Endometrial microvascular endothelial cells (primary cell): ENCODE results near the gene KRTAP5-4. TPM values are rescaled to one million over a fixed set of nuclear protein-coding genes. Genes with fewer than 3 reads are reported as not detected.
"Not testable (repeated sequence)": the region's sequence is repeated elsewhere in the genome, so short reads cannot be mapped to it uniquely, and the experiment has no call there.

Experiments used
- in situ Hi-C: cut with HindIII; loops from 2 replicates; pipeline ENCODE4 v1.10.0; 2017; ENCODE audit warnings: low sequenced_read_pairs, low pct_unique_long_range_greater_than_20kb; ENCODE audit errors: inconsistent ontology term
- total RNA-seq: library from RNA; depleted of rRNA; stranded (reverse); fragments of >200 nt; gene quantifications from one replicate; pipeline ENCODE4 v1.2.3, GENCODE V29; 2015; ENCODE audit errors: inconsistent ontology term

KRTAP5-4 gene
- total RNA-seq, 1 donor from 2014 or later = not detected

DNA sequence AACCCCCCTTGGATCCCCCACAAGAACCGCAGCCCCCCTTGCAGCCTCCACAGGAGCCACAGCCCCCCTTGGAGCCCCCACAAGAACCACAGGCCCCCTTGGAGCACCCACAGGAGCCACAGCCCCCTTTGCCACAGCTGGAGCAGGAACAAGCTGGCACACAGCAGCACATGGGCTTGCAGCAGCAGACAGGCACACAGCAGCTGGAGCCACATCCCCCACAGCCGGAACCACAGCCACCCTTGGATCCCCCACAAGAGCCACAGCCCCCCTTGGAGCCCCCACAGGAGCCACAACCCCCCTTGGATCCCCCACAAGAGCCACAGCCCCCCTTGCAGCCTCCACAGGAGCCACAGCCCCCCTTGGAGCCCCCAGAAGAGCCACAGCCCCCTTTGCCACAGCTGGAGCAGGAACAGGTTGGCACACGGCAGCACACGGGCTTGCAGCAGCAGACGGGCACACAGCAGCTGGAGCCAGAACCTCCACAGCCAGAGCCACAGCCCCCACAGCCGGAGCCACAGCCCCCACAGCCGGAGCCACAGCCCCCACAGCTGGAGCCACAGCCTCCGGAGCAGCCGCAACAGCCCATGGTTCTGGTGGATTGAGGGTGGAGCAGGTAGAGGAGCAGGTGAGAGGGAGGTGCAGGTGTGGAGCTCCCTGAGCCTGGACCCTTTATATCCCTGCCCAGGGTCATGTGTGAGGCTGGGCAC, 37.1 kb downstream of the KRTAP5-4 start, which contains the start of gene KRTAP5-1:
TSS of gene KRTAP5-1 (minus strand) at position 623 of the 710 bp plus-strand sequence. CDS start at position 589, 34 bp downstream.
- in situ Hi-C loops = not testable (repeated sequence)

DNA sequence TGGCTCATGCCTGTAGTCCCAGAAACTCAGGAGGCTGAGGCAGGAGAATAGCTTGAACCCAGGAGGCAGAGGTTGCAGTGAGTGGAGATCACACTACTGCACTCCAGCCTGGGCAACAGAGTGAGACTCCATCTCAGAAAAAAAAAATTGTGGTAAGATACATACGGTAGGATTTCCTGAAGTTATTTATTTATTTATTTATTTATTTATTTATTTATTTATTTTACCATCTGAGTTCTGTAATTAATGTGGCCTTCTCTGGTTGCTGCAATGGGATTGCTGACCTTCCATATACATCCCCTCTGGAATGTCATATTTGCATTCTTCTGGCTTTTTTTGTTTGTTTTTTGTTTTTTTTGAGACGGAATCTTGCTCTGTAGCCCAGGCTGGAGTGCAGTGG, 39.0 kb downstream of the KRTAP5-4 start:
- in situ Hi-C loops = not testable (repeated sequence)

GRCh38 chr11:1581976-1582375, 40.0 kb downstream of the KRTAP5-4 start:
- in situ Hi-C loops = no loop called here

DNA sequence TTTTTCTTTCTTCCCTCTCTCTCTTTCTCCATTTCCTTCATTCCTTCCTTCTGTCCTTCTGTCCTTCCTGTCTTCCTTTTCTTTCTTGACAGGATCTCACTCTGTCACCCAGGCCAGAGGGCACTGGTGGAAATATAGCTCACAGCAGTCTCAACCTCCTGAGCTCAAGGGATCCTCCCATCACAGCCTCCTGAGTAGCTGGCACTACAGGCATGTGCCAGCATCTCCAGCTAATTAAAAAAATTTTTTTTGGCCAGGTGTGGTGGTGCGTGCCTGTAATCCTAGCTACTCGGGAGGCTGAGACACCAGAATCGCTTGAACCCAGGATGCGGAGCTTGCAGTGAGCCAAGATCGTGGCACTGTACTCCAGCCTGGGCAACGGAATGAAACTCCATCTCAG, 45.1 kb downstream of the KRTAP5-4 start:
- in situ Hi-C loops = no loop called here

- in situ Hi-C loops = not testable (repeated sequence)
Observed at GRCh38 chr11:1575756-1576155, 46.2 kb downstream of the KRTAP5-4 start.

GRCh38 chr11:1574933-1575242, 47.0 kb downstream of the KRTAP5-4 start:
- in situ Hi-C loops = no loop called here

GRCh38 chr11:1574238-1574932, 47.6 kb downstream of the KRTAP5-4 start:
- in situ Hi-C loops = no loop called here

DNA sequence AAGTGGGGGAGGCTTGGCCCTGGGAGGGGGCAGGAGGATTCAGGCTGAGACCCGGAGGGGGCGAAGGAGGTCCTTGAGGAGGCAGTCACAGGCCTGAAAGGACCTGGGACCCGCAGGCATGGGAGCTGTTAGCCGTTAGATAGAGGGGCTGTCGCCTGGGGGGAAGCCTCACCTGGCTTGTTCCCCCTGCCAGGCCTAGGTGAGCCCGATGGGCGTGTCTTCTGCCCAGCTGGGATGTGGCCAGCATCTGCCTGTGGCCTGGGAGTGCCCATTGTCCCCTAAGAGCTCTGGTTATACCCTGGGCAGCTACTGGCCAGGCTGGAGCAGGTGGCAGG, 48.1 kb downstream of the KRTAP5-4 start:
- in situ Hi-C loops = no loop called here

GRCh38 chr11:1573077-1573902, 48.6 kb downstream of the KRTAP5-4 start:
- in situ Hi-C loops = no loop called here

DNA sequence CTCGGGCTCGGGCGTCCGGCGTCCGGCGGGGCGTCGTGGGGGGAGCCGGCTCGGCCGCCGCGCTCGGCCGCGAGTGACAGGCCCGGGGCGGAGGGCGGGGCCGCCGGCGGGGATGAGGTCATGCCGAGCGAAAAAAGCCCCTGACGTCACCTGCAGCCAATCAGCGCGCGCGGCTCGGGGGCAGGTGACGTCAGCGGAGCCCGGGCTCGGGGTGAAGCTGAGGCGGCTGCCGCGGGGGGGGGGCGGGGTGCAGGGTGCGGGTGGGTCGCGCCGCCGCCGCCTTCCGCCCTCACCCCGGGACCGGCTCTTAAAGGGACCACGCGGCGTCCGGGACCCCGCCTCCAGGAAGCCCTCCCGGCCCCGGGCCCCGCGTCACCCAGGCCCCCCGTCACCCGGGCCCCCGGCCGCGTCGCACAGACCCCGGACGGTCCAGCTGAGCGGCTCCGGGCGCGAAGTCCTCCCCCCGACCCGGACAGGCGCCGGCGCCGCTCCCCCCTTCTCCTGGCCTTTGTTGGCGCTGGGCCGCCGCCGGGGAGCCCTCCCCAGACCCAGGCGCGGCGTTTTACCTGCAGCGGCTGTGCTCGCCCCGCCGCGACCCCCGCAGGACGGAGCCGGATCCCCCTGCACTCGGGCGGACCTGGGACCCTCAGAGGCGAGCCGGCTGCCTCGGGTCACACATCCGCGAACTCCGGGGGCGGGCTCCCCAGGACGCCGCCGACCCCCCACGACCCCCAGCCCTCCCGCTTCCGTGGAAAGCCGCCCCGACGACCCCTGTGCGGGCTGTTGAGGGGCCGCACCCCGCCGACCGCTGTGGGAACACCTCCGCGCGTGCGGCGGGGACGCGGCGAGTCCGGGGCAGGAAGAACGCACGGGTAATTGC, 49.5 kb downstream of the KRTAP5-4 start, which contains the start of gene DUSP8:
TSS of gene DUSP8 (minus strand) at position 75 of the 880 bp plus-strand sequence. CDS start 6,445 bp downstream, outside the sequence.
- in situ Hi-C loops = no loop called here

DNA sequence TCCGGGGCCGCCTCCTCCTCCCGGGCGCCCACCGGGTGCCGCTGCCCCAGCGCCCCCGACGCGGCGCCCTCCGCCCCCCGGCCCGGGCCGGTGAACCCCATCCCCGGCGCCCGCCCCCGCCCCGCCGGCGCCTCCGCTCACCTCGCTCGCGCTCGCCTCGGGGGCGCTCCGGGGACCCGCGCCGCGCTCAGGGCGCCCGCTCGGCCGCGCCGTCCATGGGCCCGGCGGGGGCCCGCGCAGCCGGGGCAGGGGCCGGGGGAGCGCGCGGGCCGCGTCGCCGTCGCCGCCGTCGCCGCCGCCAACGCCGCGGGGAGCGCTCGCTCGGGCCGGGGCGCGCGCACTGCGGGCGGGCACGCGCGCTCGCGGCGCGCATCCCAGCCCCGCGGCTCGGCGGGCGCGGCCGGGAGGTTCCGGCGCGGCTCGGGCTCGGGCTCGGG, 50.2 kb downstream of the KRTAP5-4 start:
- in situ Hi-C loops = no loop called here

Other genes with a start within 250 kb of the KRTAP5-4 start
- gene BRSK2, start 232.2 kb downstream of the KRTAP5-4 start, total RNA-seq = not detected
- 20.7 TPM for gene MOB2, start 135.4 kb downstream of the KRTAP5-4 start, total RNA-seq
- gene DUSP8, start 49.9 kb downstream of the KRTAP5-4 start, total RNA-seq = 11.0 TPM
- not detected for gene KRTAP5-1, start 36.9 kb downstream of the KRTAP5-4 start, total RNA-seq
- not detected for gene KRTAP5-2, start 23.8 kb downstream of the KRTAP5-4 start, total RNA-seq
- not detected for gene KRTAP5-3, start 13.7 kb downstream of the KRTAP5-4 start, total RNA-seq
- not detected for gene KRTAP5-5, start 7.6 kb upstream of the KRTAP5-4 start, total RNA-seq
- gene KRTAP5-6, start 75.1 kb upstream of the KRTAP5-4 start, total RNA-seq = not detected
- not detected for gene IFITM10, start 128.5 kb upstream of the KRTAP5-4 start, total RNA-seq
- 232 TPM for gene CTSD, start 141.8 kb upstream of the KRTAP5-4 start, total RNA-seq
- not detected for gene SYT8, start 212.9 kb upstream of the KRTAP5-4 start, total RNA-seq
- gene TNNI2, start 216.8 kb upstream of the KRTAP5-4 start, total RNA-seq = not detected
- not detected for gene LSP1, start 230.9 kb upstream of the KRTAP5-4 start, total RNA-seq